ENCODE data around the gene RELL1.

RELL1 gene

GRCh38 chr4:37715889-37716402 lies 29.8 kb upstream of the RELL1 start:
- TF ChIP-seq POLR2A (IDR thresholded peaks at IDR 0.05; ENCODE audit: low read length) (no peak), GATA1 (IDR thresholded peaks at IDR 0.05; ENCODE audit: low read depth, low read length) (no peak)

GRCh38 chr4:37710491-37710890 lies 24.3 kb upstream of the RELL1 start:
- TF ChIP-seq POLR2A (IDR thresholded peaks at IDR 0.05; ENCODE audit: low read length) (no peak), GATA1 (IDR thresholded peaks at IDR 0.05; ENCODE audit: low read depth, low read length) (no peak)
- no peak for DNase-seq

More at GRCh38 chr4:37715889-37716402, 29.8 kb upstream of the RELL1 start:
- DNase-seq: peak; percentile 16 to 23

GRCh38 chr4:37706032-37706431 lies 19.9 kb upstream of the RELL1 start:
- no peak for TF ChIP-seq GATA1 (IDR thresholded peaks at IDR 0.05; ENCODE audit: low read depth, low read length)
- TF ChIP-seq POLR2A (IDR thresholded peaks at IDR 0.05; ENCODE audit: low read length): no peak
- no peak for DNase-seq

GRCh38 chr4:37705571-37705970 lies 19.4 kb upstream of the RELL1 start:
- no peak for TF ChIP-seq GATA1 (IDR thresholded peaks at IDR 0.05; ENCODE audit: low read depth, low read length)
- no peak for TF ChIP-seq POLR2A (IDR thresholded peaks at IDR 0.05; ENCODE audit: low read length)
- no peak for DNase-seq

- TF ChIP-seq GATA1 (IDR thresholded peaks at IDR 0.05; ENCODE audit: low read depth, low read length): no peak
- TF ChIP-seq POLR2A (IDR thresholded peaks at IDR 0.05; ENCODE audit: low read length): no peak
- no peak for DNase-seq
Observed at GRCh38 chr4:37699868-37700481, 13.8 kb upstream of the RELL1 start.

- TF ChIP-seq GATA1 (IDR thresholded peaks at IDR 0.05; ENCODE audit: low read depth, low read length) (no peak), POLR2A (IDR thresholded peaks at IDR 0.05; ENCODE audit: low read length) (no peak)
- no peak for DNase-seq
Observed at GRCh38 chr4:37697566-37697965, 11.4 kb upstream of the RELL1 start.

- DNase-seq: no peak
- TF ChIP-seq GATA1 (IDR thresholded peaks at IDR 0.05; ENCODE audit: low read depth, low read length) (no peak), POLR2A (IDR thresholded peaks at IDR 0.05; ENCODE audit: low read length) (no peak)
Observed at GRCh38 chr4:37693450-37694190, 7.4 kb upstream of the RELL1 start.

- DNase-seq: no peak
- no peak for TF ChIP-seq GATA1 (IDR thresholded peaks at IDR 0.05; ENCODE audit: low read depth, low read length)
- TF ChIP-seq POLR2A (IDR thresholded peaks at IDR 0.05; ENCODE audit: low read length): no peak
Observed at GRCh38 chr4:37693030-37693429, 6.9 kb upstream of the RELL1 start.

GRCh38 chr4:37690976-37691375 lies 4.8 kb upstream of the RELL1 start:
- TF ChIP-seq POLR2A (IDR thresholded peaks at IDR 0.05; ENCODE audit: low read length) (no peak), GATA1 (IDR thresholded peaks at IDR 0.05; ENCODE audit: low read depth, low read length) (no peak)
- no peak for DNase-seq

GRCh38 chr4:37689353-37690095 lies 3.3 kb upstream of the RELL1 start:
- no peak for DNase-seq

GRCh38 chr4:37687681-37688080 lies 1.5 kb upstream of the RELL1 start:
- DNase-seq: no peak
- TF ChIP-seq GATA1 (IDR thresholded peaks at IDR 0.05; ENCODE audit: low read depth, low read length) (no peak), POLR2A (IDR thresholded peaks at IDR 0.05; ENCODE audit: low read length) (no peak)

More at GRCh38 chr4:37689353-37690095, 3.3 kb upstream of the RELL1 start:
- TF ChIP-seq GATA1 (IDR thresholded peaks at IDR 0.05; ENCODE audit: low read depth, low read length) (no peak), POLR2A (IDR thresholded peaks at IDR 0.05; ENCODE audit: low read length) (no peak)

- peak; percentile 87 to 95 for DNase-seq
- TF ChIP-seq POLR2A (IDR thresholded peaks at IDR 0.05; ENCODE audit: low read length) (peak; percentile 13), GATA1 (IDR thresholded peaks at IDR 0.05; ENCODE audit: low read depth, low read length) (no peak)
Observed at GRCh38 chr4:37687194-37687562, 1.0 kb upstream of the RELL1 start.

GRCh38 chr4:37685823-37686372 lies 278 bp downstream of the RELL1 start:
- DNase-seq: peak; percentile 68 to 79
- peak; percentile 80 for TF ChIP-seq POLR2A (IDR thresholded peaks at IDR 0.05; ENCODE audit: low read length)
- TF ChIP-seq GATA1 (IDR thresholded peaks at IDR 0.05; ENCODE audit: low read depth, low read length): no peak

All from erythroblast (primary cell).